SKM-1 (cell line): ENCODE measurements around the gene ASF1B.
A peak's percentile ranks its signal among the peaks of the same experiment; 100 is the strongest.

Source experiments
- DNase-seq: peaks from one replicate; lab custom pipeline; 2025; ENCODE audit not compliant: unreplicated experiment; lab: John Stamatoyannopoulos, UW

ASF1B gene

DNA sequence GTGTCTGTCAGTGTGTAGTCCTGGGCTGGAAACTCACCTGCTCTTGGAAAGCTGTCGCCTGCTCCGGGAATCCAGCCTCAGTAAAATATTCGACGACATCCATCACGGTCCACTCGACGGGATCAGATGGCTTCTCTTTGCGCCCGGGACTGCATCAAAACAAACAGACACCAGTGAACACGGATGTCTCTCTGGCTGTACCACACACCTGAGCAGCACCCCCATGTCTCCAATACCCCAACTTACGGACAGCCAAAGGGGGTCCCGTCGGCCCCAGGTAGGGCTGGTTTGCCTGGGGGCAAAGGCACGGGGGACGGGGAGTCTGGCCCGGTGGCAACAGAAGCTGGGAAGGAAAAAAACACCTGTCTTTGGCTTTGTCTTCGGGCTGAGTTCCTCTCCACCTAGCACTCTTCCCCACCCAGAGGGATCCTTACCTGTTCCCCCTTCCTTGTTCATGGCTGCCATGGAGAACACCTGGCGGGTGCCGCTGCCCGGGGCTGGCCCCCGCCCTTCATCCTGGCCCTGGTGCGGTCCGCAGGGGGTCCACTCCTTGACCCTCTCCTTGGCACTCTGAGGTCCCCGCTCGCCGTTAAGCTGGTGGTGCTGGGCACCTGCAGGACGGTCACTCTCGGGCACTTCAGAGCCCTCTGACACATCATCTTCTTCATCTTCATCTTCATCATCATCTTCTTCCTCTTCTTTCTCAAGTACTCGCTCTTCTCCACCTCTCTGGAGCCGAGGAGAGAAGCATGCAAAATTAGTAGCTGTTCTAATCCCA, 47.6 kb downstream of the ASF1B start:
- DNase-seq: no peak

GRCh38 chr19:14086098-14086497, 50.3 kb downstream of the ASF1B start:
- no peak for DNase-seq

DNA sequence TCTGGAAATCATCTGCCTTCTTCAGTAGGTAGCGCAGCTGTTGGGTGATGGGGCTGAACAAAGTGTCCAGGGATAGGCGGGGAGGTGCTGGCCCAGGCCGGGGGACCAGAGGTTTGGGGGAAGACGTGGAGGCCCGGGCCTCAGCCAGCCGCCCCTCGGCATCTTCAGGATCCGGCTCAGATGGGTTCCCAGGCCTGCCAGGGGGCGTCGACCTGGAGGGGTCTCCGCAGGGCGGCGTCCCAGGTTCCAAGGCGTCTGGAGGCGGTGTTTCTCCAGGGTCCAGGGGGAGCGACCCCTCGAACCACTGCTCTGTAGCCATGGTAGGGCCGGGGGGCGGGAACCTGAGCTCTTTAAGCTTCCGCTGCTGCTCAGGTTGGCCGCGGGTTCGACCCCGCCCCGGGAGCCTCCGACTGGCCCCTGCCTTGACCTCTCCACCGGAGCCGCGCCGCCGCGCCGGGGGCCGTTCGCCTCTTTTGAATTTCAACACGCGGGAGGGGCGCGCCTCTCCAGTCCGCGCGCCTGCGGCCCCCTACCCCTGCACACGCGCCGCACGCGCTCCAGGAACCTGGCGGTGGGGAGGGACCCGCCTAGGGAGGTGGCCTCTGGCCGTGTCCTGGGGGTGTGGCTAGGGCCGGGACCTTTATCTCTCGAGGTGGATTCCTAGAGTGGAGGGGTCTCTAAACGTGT, 50.9 kb downstream of the ASF1B start, which contains the start of gene C19orf67:
TSS of gene C19orf67 (minus strand) at position 475 of the 687 bp plus-strand sequence. CDS start at position 319, 156 bp downstream.
- no peak for DNase-seq

GRCh38 chr19:14082675-14082960, 53.8 kb downstream of the ASF1B start:
- DNase-seq: no peak

- DNase-seq: no peak
Measured at GRCh38 chr19:14081797-14082674, 54.4 kb downstream of the ASF1B start.

DNA sequence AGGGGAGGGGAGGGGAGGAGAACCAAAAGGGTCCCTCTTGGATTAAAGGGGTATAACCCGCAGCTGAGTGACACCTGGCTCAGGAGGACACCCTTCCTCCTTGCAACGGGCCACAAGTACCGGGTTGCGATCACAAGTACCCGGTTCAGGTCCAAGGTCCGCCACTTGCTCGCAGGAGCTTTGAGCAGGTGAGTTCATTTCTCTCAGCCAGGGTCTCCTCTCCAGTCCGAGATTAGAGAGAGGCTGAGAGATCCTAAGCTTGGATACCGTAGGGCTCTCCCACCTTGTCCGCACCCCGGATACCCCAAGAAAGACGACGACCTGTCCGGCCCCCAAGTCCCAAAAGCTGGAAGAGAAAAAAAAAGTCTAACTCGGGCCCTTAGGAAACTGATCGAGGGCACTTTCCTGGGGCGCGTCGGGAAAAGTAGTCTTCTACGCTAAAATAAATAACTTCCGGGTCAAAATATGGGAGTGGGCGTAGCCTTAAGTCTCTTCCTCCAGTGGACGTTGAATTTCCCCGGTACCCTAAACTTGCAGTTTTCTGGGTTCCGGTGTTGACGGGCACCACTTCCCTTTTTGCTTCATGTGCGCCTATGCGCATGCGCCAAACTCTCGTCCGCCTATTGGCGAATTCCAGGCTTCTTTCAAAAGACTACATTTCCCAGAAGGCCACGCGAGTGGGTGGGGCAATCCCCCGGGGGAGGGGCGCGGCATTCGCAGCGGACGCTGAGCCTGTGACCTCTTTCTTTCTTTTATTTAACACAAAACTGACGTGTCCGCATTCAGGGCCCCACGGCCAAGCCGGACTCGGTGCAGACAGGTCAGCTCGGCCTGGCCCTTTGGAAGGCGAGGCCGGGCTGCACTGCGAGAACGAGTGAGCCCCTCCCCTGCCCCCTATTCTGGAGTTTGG, 55.2 kb downstream of the ASF1B start:
- DNase-seq: peak; percentile 99

DNA sequence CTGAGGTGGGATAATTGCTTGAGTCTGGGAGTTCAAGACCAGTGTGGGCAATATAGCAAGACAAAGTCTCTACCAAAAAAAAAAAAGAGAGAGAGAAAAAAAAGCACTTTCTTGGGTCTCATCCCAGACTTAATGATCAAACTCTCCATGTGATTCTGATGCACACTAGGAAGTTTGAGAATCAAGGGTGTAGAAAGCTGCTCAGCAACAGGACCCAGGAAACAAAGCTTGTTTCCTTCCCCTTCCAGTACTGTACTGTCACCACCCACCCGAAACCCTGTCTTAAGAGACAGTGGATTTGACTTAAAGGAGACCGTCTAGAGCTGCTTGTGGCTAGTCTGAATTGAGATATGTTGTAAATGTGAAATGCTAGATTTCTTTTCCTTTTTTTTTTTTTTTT, 58.0 kb downstream of the ASF1B start:
- DNase-seq: no peak

DNA sequence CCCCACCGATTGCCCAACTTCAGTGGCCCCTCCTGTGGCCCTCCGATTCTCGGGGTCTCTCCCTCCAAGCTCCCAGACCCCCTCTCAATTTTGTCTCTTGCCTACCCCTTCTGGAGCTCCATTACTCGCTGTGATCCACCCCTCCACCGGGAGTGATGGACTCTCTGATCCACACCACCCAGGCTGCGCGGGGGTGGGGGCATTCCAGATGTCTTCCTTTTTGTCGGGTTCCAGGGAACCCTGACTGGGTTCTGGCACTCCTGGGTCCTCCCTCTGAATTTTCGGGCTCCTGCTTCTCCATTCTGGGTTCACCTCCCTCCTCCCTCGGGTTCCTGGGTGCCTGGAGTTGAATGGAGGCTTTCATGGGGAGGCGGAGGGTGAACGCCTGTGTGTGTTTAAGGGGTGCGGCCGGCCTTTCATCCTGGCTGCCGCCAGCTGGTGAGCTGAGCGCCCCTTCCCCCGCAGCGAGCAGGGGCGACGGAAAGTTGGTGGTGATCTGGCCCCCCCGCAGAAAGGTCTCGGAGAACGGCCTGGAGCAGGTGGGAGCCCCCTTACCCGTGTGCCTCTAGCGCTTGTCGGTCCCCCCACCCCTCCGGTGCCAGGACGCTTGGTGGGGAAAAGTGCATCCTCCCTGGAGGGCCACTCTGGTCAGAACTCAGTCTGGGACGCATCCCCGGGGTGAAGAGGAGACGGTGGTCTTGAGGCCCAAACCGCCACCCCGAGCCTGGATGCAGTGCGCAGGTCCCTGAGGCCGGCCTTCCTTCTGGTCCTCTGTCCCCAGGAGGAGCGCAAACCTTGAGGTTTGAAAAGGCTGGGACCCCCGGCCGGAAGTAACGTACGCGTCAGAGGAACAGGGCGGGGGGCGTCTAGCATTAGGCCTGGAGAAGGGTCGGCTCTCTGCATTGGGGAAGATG, 62.2 kb downstream of the ASF1B start:
- DNase-seq: peak; percentile 49

DNA sequence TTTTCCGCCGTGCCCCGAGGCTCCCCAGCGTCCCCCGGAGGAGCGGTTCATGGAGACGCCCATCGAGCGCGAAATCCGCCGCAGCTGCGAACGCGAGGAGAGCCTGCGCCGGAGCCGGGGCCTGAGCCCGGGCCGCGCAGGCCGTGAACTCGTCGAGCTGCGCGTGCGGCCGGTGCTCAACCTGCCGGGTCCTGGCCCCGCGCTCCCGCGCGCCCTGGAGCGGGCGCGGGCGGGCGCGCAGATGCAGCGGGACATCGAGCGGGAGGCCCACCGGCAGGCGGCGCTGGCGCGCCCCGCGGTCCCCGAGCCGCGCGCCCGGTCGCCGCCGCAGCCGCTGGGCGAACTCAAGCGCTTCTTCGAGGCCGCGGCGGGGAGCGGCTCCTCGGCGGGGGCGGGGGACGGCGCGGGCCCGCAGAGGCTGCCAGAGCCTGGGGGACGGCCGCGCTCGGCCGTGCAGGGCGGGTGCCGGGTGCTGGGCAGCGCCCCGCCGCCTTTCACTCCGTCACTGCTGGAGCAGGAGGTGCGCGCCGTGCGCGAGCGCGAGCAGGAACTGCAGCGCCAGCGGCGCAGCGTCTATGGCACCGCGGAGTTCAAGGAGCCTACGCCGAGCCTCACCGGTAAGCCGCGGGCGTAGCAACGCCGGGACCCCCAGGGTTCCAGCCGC, 63.0 kb downstream of the ASF1B start:
- peak; percentile 65 for DNase-seq

- DNase-seq: no peak
Measured at GRCh38 chr19:14072535-14073260, 63.7 kb downstream of the ASF1B start, which contains the start of gene MISP3. Gene MISP3 (plus strand): TSS chr19:14072786. CDS start chr19:14073310, 524 bp downstream.

GRCh38 chr19:14070268-14071050, 65.9 kb downstream of the ASF1B start:
- DNase-seq: no peak
